Measurements from ENCODE around the gene KIF18B. TPM values are rescaled to one million over a fixed set of nuclear protein-coding genes. Genes with fewer than 3 reads are reported as not detected.

The KIF18B gene
- total RNA-seq (2022; extraction: Qiagen RNA extraction), result 27.3 to 41.2 TPM (median 39.2 TPM) in 5 replicates

GRCh38 chr17:44947461-44948314 is at the start of gene KIF18B:
Gene KIF18B (minus strand): TSS chr17:44947773. CDS start chr17:44936344, 11,429 bp downstream.

GRCh38 chr17:44968225-44969143 is 20.9 kb upstream of the KIF18B start, which contains the start of gene C1QL1:
Gene C1QL1 (minus strand): TSS chr17:44968303. CDS start chr17:44968048, 255 bp downstream.

GRCh38 chr17:44915321-44915726 is 32.2 kb downstream of the KIF18B start, which contains the start of gene GFAP:
Gene GFAP (minus strand): TSS chr17:44915500. CDS start chr17:44915486, 14 bp downstream.

GRCh38 chr17:44899074-44899782 is 48.3 kb downstream of the KIF18B start, which contains the start of gene EFTUD2:
Gene EFTUD2 (minus strand): TSS chr17:44899445. CDS start chr17:44894521, 4,924 bp downstream.

Other genes with a start within 250 kb of the KIF18B start
- gene DBF4B, start 239.1 kb downstream of the KIF18B start, total RNA-seq (2022; extraction: Qiagen RNA extraction), result 20.0 to 28.4 TPM (median 23.0 TPM) in 5 replicates
- gene ADAM11, start 188.8 kb downstream of the KIF18B start, total RNA-seq (2022; extraction: Qiagen RNA extraction), result 1.5 to 2.3 TPM (median 2.0 TPM) in 5 replicates
- gene GJC1, start 117.5 kb downstream of the KIF18B start, total RNA-seq (2022; extraction: Qiagen RNA extraction), result 24.2 to 32.0 TPM (median 27.0 TPM) in 5 replicates
- gene HIGD1B, start 99.9 kb downstream of the KIF18B start, total RNA-seq (2022; extraction: Qiagen RNA extraction), result not detected in 5 replicates
- gene EFTUD2, start 48.3 kb downstream of the KIF18B start, total RNA-seq (2022; extraction: Qiagen RNA extraction), result 139 to 151 TPM (median 147 TPM) in 5 replicates
- gene GFAP, start 32.3 kb downstream of the KIF18B start, total RNA-seq (2022; extraction: Qiagen RNA extraction), result 0.27 to 1.1 TPM (median 0.67 TPM) in 5 replicates
- 16.2 to 33.3 TPM (median 28.4 TPM) in 5 replicates for gene C1QL1, start 20.5 kb upstream of the KIF18B start, total RNA-seq (2022; extraction: Qiagen RNA extraction)
- 14.5 to 19.0 TPM (median 18.0 TPM) in 5 replicates for gene DCAKD, start 103.9 kb upstream of the KIF18B start, total RNA-seq (2022; extraction: Qiagen RNA extraction)
- gene NMT1, start 113.5 kb upstream of the KIF18B start, total RNA-seq (2022; extraction: Qiagen RNA extraction), result 174 to 303 TPM (median 184 TPM) in 5 replicates
- gene PLCD3, start 184.7 kb upstream of the KIF18B start, total RNA-seq (2022; extraction: Qiagen RNA extraction), result 148 to 196 TPM (median 180 TPM) in 5 replicates
- 6.0 to 8.5 TPM (median 8.2 TPM) in 5 replicates for gene ACBD4, start 187.9 kb upstream of the KIF18B start, total RNA-seq (2022; extraction: Qiagen RNA extraction)
- gene HEXIM1, start 200.7 kb upstream of the KIF18B start, total RNA-seq (2022; extraction: Qiagen RNA extraction), result 40.6 to 48.2 TPM (median 43.3 TPM) in 5 replicates
- 12.6 to 19.7 TPM (median 13.9 TPM) in 5 replicates for gene HEXIM2, start 214.1 kb upstream of the KIF18B start, total RNA-seq (2022; extraction: Qiagen RNA extraction)